HL-60 (cell line): ENCODE measurements around the gene SLC22A12.

Source experiments
- POLR2AphosphoS5 ChIP-seq: IDR thresholded peaks from 2 replicates; pipeline ENCODE4 v1.6.1; 2012; ENCODE audit warnings: low read depth
- TF ChIP-seq, protein P1 (sequence below): IDR thresholded peaks from one replicate; pipeline ENCODE4 v1.5.1; 2011; ENCODE audit warnings: low read length, control low read depth, inconsistent platforms; ENCODE audit not compliant: insufficient read depth

DNA sequence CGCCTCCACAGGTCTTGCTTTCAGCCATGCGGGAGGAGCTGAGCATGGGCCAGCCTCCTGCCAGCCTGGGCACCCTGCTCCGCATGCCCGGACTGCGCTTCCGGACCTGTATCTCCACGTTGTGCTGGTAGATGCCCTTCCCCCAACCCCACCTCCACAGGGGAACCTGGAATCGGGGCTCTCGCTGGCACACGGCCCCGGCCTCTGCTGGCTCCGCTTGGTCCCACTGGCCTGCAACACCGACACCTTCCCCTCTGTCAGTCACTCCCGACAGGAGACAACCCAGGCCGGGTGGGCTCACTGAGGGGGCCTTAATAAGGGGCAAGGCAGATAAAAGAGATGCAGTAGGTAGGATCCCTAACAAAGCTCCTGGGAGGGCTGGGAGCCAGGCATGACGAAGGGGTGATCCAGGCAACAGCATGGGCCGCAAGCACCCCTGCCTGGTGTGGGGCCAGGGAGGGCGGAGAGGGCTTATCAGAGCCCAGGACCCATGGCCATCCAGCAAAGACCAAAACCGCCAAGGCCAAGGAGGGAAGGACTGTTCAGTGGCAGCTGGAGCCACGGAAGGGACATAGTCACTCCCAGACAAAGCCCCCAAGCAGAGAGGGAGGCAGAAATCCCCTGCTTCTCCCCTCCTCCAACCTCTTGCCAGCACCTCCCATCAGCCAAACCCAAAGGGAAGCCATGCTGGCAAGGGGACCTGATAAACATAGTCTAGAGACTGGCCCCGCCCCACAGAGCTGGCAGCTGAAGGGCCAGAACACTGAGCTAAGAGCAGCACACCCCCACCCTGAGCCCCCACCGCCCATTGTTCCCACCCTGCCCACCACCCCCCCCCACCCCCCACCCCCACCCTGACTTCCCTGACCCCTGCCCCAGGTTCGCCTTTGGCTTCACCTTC, 8.0 kb downstream of the SLC22A12 start:
- TF ChIP-seq, protein P1, sequence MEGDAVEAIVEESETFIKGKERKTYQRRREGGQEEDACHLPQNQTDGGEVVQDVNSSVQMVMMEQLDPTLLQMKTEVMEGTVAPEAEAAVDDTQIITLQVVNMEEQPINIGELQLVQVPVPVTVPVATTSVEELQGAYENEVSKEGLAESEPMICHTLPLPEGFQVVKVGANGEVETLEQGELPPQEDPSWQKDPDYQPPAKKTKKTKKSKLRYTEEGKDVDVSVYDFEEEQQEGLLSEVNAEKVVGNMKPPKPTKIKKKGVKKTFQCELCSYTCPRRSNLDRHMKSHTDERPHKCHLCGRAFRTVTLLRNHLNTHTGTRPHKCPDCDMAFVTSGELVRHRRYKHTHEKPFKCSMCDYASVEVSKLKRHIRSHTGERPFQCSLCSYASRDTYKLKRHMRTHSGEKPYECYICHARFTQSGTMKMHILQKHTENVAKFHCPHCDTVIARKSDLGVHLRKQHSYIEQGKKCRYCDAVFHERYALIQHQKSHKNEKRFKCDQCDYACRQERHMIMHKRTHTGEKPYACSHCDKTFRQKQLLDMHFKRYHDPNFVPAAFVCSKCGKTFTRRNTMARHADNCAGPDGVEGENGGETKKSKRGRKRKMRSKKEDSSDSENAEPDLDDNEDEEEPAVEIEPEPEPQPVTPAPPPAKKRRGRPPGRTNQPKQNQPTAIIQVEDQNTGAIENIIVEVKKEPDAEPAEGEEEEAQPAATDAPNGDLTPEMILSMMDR, result no peak
- no peak for TF ChIP-seq POLR2AphosphoS5
